Dedifferentiated amniotic fluid mesenchymal stem cell (primary cell): ENCODE results near the gene DGKG.

ENCODE experiments used
- DNase-seq: peaks from one replicate; pipeline ENCODE4 v3.0.0-alpha.2; 2016; ENCODE audit errors: extremely low spot score

DGKG gene

DNA sequence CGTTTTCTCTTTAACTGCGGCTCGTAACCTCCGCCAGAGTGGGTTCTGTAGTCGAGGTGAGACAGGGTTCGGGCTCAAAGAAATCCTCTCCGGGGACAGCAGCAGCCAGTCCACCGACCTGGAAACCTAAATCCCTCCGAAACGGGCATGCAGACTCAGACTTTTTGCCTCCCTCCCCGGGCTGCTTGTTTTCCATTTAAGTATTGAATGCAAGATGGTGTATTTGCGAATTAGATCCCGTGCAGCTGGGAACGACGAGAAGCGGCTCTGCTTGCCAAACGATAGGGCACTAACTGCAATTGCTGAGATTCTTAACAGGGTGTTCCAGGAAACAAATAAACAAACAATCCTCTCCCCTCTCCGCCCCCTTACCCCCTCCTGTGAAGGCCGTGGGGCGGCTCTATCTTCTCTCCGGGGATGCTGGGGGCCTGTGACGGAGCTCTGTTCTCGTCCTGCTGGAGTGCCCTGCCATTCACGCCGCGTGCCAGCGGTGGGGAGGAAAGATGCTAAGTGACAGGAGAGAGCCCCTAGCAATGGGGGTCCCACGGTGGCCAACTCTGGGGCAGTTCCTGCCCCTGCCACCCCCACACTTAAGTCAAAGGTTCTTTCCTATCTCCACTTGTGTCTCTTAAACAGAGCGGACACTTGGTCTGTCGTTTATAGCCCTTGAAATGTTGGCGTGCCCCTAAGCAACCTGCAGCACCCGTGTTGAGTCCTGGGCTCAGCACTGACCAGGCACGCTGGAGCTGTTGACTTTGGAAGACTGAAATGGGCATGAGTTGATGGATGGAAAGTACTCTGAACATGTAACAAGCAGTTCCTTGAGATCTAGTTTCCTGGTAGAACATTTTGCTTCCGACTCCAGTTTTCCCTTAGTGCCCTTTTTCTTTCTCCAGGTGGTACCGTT lies 251.9 kb downstream of the DGKG start:
- peak; percentile 25 for DNase-seq

DNA sequence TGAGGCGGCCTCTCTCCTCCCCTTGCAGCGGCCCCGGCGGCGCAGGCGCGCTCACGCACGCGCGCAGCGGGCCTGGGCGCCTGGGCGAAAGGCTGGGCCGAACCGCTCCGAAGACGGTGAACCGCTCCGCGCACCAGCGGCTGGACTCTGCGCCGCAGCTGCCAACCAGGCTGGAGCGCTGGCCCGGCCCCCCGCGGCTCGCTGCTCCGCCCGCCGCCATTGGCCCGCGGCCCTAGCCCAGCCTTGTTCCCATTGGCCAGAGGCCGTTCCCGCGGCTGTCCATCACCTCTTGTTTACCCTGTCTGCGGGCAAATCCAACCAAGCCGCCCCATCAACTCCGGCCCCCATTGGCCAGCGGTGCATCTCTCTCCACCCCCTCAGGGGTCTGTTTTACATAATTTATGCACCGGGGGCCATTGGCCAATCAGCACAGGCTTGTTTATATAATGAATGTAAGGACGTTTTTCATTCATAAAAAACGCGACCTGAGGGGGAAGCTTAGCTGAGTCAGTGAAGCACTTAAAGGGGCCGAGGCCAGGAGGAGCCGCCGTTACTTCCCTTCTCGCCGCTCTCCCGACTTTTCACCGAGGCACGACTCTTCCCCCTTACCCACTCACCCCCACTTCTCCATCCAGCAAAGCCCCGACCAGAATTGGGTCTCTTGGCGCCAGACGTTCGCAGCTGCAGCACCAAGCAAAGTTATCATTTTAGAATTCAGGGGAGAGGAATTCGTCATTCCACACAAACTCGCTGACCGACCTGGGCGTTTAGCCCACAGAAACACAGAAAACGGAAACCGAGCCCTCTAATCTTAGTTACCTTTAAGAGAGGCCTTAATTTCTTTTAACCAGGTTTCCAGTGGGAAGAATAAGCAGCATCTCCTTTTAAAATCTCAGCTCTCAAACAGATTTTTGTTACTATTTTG lies 252.8 kb downstream of the DGKG start, which contains the start of gene ETV5:
Gene ETV5 (minus strand): TSS at position 149 of the 925 bp plus-strand sequence. CDS start 3,221 bp downstream, outside the sequence.
- peak; percentile 99 for DNase-seq

DNA sequence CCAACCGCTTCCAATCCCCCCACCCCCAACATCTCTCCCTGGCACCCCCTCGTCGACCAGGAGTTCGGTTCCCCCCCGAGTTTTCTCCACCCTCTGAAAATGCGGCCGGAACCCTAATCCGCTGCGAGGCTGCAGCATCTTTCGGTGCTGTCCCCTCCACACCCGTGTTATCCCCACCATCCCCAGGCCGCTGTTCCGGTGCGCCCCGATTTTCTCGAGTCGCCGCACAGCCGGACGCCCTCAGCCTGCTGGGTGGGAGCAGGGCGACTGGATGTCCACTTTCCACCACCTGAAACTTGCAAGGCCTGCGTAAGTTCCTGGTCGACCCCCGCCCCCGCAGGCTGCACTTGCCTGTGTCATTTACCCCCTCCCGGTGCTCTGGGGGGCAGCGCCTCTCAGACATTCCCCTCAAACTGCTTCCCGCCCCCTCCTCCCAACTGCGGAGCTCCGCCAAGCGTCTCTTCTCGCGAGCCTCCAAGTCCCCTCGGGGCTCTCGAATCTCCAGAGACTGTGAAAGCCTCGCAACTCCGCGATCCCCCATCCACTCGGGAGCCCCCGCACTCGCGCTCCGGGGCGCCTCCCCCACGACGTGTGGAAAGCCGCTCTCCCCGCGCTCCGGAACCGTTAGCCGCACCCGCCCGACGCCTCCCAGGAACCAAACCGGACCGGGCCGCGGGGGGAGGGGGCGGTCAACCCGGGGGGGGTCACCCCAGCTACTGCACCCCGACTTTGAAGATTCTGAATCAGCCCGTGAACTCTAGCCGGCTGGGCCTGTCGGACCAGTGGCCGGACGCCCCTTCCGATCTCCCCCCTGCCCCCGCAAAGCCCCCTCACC lies 253.7 kb downstream of the DGKG start:
- DNase-seq = peak; percentile 71

DNA sequence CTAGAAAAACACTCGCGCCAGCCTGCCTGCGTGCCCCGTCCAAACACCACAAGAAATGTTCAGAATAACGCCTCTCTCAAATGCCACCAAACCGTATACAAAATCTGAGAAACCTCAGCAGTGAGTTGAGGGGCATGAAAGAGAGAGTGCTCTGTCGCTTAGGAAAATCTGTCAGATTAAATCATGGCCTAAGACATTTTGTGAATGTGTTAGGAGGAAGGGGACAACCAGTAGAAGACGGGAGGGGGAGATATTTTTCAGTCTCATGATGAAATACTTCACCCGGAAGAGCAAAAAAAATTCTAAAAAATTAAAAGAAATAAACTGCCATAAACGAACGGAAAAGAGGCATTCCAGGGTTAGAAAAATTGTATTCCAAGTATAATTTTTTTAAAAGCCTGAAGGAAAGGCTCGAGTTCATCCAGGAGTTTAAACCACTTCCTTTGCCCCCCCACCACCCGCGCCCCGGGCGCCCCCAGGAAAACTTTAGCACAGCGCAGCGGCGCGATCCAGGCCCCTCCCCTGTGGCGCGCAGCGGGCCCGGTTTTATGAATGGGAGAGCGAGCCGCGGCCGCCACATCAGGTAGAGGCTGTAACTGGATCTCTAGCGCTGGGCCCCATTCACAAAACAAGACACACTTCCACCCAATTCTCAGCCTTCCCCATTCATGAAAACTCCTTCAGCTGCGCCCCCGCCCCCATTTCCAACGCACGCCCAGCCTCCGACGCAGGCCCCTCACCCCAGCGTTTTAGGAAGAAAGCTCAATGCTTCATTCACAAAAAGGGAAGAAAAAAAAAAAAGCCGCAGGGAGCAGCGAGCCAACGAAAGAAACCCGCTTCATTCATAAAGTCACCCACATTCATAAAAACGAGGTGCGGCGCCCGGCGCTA lies 254.6 kb downstream of the DGKG start:
- peak; percentile 60 for DNase-seq

DNA sequence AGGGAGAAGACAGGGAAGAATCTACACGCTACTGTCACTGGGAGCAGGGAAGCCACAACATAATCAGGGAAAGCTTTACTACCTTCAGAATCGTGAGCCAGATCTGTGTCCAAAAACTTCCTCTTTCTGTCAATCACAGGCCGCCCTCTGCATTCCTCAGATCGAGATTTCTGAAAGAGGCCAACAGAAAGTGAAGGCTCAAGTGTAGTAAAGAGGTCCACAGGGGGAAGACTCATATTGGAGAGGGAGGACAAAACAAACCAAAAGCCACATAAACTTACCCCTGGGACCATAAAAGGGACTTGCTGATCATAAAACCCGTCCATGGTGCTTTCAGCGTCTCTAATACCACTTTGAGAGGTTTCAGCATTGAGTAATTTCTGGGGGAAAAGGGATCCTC lies 256.5 kb downstream of the DGKG start:
- no peak for DNase-seq

DNA sequence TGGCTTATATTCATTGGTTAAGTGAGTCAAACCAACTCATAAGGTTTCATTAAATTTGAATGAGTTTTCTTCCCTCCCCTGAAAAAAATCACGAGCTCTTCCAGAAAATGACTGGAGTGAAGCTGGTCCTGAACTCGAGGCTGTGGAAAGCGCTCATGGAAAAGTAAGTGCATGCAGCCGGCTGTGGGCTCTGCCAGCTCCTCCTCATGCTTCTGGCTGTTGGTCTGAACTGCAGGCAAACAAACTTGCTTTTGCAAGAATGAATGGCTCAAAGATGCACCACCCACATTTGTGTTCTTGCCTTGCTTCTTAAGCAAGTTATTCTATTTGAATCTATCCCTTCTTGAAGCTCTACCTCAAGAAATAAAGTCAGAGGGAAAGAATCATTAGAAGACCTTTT lies 259.3 kb downstream of the DGKG start:
- no peak for DNase-seq

DNA sequence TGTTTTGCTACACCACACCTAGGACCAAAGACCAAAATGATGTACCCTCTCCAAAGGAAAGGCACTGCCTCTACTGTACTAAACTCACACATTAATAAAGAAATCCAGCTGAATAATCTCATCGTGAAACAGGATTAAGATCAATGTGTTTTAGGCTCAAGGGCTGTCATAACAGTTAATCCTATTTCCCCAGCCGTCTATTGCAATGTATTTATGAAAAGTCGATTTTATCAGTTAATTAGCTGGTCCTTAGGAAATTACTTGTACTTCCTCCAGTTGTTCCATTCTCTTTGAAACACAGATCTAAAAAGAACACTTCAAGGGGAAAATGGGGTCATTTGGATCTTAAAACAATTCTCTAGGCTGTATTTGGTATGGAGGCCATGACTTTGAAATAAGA lies 261.6 kb downstream of the DGKG start:
- no peak for DNase-seq

DNA sequence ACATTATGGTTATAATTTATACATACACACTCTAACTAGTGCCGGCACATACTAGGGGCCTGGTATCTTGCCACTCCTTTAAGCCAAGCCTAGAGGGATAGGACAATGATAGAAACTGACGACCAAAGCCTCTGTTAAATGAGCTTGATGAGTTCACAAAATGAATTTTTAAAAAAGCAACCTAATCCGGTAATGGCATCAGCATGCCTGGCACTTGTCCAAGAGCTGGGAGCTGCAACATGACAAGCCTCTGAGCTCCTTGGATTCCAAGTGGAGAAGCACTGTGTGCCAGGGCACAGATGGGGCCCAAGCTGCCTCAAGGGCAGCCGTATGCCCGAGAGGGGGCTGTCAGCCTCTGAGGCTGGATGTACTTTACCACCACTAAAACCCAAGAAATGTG lies 262.9 kb downstream of the DGKG start:
- DNase-seq = peak; percentile 85

DNA sequence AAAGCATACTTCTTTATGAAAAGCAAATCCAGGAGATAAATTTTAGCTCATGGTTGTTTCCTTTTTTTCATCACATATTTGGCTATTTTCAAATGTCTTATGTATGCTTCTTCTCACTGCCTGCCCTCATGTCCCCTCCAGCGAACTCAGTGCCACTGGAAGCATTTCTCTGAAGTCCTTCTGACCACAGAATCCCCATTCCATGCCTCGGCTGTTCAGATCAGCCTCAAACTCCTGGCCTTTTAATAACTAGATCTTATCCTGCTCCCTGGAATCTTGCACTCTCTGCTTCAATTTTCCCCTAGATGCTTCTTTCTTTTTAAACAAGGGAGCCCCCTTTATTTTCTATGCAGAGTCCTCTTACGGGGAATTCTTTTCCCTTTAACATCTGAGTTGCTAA lies 263.3 kb downstream of the DGKG start:
- no peak for DNase-seq

DNA sequence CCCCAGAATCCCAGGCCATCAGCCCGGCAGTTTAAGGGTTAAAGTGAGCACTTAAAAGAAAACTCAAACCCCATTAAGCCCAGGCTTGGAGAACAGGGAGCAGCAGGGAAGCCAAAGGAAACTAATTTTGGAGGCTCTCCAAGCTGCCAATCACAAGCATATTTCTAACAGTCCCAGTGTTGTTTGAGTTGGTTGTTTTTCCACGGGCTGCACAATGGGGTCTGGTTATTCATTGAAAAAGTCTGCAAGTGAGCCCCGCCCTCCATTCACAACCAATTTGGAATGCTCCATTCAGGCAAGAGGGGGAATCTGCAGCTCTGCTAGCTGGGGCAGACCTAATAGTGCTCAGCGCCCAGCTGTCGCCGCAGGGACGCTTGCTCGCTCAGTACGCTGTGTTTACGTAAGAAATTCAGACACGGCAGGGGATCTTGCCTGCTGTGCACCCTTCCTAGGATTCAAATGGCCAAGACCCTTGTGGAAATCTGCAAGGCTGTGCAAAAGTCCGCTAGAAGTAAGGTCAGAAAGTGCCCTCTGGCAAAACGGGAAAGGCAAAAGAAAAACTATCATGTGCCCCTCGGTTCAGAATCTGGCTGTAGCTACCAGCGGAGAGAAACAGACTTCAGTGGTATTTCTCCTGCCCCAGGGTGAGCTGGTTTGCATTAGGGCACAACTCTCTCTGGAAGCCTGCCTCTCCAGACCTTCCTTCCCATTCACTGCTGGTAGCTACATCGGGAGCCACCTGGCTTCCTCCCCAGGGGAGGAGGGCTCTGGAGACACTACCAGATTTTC lies 264.2 kb downstream of the DGKG start:
- peak; percentile 54 for DNase-seq

DNA sequence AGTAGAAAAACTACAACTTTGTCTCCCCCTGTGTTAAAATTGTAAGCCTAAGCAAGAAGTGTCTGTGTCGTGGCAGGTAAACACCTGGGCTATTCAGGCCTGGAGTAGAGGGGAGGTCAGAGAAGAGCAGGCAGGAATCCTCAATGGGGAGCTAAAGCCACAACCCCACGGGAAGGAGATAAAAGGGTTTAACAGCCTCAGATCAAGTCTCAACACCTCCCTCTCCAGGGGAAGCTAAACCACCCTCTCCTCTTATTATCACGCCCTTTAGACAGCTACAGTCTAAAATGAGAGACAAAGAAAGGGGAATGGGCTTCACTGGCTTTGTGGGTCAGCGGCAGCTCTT lies 264.7 kb downstream of the DGKG start:
- no peak for DNase-seq
